IPS-11a (cell line): ENCODE measurements around the gene RGSL1.

Source experiments
- H3K4me3 ChIP-seq: one replicate; pipeline ENCODE4 v1.5.1; 2013; ENCODE audit warnings: low read depth, low read length, control low read depth

RGSL1 gene

DNA sequence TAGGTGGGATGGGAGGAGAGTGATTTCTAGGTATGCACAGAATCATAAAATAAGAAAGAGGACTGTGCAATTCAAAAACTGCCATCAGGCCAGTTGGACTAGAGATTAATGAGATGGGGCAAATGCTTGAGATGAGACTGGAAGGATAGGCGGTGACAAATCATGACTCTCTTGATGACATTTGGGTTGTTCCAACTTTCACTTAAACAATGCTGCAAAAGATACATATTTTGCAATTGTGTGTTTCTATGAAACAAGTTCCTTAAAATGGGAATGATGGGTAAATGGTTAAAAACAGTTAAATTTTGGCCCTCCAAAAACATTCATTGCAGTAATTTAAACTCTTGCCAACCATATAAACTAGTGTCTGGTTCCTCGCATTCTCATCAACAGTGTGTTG is 84.0 kb downstream of the RGSL1 start:
- H3K4me3 ChIP-seq, result no peak overlapping the region

DNA sequence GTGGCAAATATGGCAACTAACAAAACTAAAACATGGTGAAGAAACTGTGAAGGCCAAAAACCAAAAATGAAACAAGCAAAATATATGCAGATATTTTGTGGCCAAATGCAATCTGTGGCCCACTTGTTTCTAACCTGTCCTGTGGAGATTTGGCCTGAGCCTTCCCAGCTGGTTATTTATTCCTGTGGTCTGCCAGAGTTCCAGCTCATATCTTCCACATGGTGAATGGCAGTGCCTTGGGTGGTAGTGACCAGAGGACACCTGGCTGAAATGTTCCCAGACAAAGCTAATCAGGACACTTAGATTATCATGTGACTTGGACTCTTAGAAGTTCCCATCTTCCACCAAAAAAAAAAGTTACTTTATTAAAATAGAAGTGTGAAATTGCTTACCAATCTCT is 99.4 kb downstream of the RGSL1 start:
- H3K4me3 ChIP-seq, result no peak overlapping the region

DNA sequence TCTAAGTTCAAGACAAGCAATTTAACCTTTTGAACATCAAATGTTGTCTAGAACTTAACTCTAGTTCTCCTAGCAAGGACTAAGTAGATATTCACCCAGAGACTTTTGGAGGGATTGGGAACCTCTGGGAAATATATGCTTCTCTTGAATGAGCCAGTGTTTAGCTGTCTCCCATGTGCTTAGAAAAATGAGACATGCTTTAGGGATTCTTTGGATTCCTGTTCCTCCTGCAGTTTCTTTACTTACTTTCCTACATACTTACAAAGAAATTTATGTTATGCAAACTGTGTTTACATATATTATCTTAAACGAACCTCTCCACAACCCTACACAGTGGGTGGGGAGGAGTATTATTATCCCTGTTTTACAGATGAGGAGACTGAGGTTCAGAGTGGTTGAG is 99.9 kb downstream of the RGSL1 start:
- H3K4me3 ChIP-seq, result no peak overlapping the region

DNA sequence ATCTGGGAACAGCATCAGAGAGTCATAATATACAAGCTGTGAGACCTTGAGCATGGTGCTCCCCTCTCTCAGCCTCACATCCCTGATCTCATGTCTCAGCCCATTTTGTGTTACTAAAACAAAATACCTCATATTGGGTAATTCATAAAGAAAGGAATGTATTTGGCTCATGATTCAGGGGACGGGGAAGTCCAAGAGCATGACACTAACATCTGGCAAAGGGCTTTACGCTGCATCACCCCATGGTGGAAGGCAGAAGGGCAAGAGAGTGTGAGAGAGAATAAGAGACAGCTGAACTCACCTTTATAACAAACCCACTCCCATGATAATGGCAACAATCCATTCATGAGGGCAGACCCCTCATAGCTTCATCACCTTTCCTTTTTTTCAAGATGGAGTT is 102.6 kb downstream of the RGSL1 start:
- no peak overlapping the region for H3K4me3 ChIP-seq

DNA sequence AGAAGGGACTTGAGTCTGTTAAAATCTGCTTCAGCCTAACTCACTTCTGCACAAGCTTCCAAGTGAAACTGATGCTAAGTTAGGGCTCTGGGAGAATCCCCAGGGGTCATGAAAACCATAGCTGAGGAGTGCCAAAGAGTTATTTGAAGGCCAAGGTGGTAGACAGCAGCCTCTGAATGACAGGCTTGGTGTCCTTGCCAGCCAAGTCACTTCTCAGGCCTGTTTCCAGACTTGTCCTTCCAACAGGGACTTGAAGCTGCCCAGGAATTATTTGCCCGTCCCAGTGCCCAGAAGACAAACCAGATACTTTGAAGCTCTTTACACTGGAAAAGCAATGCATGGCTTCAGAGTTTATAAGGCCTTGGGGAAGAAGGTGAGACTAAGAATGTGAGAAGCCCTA is 105.5 kb downstream of the RGSL1 start:
- no peak overlapping the region for H3K4me3 ChIP-seq

GRCh38 chr1:182556279-182556678 is 106.3 kb downstream of the RGSL1 start:
- no peak overlapping the region for H3K4me3 ChIP-seq

GRCh38 chr1:182560392-182560984 is 110.5 kb downstream of the RGSL1 start:
- no peak overlapping the region for H3K4me3 ChIP-seq

DNA sequence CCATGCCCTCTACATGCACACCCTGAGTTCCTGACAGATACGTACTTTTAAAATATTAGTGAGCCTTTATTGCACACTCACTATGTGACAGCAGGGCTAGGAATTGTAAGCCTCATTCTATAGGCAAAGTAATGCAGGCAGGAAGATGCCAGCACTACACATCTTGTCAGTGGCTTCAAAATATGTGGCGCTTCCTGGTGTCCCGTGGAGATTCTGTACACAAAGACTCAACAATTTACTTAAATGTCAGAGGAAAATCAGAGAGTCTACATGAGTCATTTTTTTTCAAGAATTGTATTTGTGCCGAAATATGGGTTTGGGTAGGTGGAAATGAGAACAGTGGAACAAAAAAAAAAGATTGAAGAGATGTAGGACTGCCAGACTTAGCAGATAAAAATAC is 111.5 kb downstream of the RGSL1 start:
- no peak overlapping the region for H3K4me3 ChIP-seq

DNA sequence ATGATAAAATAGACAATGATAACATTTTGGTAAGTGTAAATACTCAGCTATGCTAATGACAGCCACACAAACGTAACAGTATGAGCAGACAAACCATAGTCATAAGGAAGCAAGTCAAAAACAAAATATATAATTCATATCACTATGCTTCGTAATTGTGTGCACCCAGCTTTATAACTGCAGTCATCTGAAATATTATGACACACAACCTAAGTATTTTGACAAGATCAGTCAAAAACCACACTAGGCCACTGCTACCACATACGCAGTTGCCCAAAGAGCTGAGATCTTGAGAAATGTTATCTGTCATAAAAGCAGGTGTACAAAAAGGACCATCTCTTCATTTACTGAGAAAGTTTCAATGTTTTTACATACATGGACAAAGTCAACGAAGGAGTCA is 113.1 kb downstream of the RGSL1 start:
- H3K4me3 ChIP-seq, result no peak overlapping the region

DNA sequence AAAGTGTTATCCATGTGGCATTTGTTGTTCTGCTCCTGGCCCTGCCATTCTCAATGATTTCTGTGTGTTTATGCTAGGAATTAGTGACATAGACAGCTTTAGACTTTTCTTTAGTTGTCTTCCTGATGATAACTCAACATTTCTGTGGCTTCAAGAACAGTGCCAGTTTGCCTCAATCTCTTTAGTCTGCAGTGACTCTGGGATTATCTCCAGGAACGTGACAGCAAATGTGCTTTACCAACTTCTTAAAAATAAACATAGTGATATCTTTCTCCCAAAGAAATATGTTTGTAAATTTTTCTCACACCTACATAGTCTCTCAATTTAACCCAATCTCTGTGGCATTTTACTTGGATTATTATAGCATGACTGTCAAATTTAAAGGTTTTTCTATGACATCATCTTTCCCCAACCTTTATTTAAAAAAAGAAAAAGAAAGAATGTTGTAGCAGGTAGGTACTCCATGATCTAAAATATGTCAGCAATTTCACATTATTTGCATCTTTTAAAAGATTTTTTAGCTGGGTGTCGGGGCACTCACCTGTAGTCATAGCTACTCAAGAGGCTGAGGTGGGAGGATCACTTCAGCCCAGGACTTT is 114.6 kb downstream of the RGSL1 start:
- H3K4me3 ChIP-seq, result no peak overlapping the region

DNA sequence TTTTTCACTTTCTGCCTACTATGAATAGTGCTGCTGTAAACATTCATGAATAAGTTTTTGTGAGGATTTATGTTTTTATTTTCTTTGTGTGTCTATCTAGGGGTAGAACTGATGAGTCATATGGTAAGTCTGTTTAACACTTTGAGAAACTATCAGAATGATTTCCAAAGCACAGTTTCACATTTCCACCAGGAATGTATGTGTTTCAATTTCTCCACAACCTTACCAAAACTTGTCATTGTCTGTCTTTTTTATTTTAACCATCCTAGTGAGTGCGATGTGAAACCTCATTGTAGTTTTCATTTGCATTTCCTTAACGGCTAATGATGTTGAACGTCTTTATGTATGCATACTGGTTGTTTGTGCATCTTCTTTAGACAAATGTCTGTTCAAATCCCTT is 115.6 kb downstream of the RGSL1 start:
- H3K4me3 ChIP-seq, result no peak overlapping the region

DNA sequence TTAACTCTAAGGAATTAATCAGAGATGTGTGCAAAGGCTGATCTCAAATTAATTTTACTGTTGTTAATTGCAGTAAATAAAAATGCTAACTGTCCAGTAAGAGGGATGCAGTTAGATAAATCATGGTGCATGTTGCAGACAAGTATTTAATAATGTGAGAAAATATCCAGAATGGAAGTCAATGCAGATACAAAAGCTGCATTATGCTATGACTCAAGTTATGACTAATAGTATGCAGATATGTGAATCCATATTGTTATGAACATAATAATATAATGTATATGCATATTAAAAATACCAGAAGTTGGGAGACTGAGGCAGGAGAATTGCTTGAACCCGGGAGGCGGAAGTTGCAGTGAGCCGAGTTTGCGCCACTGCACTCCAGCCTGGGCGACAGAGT is 117.7 kb downstream of the RGSL1 start:
- H3K4me3 ChIP-seq, result no peak overlapping the region

DNA sequence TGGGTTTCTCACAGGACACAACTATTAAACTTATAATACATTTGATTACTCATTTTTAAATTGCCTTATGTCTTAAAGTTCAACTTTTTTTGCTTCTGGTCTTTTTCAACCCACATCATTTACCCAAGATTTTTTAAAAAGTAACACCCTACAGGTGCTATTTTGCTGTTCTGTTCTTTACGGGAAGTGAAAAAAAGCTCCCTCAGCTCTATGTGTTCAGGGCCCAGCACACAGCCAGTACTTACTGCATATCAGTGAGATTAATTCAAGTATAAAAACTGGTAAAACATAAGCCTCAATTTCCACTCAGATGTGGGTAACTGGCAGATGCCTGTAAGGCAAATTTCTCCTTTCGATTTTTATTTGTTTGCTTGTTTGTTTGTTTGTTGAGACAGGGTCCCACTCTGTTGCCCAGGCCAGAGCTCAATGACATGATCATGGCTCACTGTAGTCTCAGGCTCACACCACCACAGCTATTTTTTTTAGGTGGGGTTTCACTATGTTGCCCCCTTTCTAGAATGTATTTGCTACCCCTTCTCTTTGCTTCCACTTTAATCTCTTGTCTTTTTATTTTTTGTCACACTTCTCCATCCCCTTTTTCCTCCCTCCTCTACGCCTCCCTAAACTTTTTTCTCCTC is 118.8 kb downstream of the RGSL1 start:
- H3K4me3 ChIP-seq, result no peak overlapping the region

DNA sequence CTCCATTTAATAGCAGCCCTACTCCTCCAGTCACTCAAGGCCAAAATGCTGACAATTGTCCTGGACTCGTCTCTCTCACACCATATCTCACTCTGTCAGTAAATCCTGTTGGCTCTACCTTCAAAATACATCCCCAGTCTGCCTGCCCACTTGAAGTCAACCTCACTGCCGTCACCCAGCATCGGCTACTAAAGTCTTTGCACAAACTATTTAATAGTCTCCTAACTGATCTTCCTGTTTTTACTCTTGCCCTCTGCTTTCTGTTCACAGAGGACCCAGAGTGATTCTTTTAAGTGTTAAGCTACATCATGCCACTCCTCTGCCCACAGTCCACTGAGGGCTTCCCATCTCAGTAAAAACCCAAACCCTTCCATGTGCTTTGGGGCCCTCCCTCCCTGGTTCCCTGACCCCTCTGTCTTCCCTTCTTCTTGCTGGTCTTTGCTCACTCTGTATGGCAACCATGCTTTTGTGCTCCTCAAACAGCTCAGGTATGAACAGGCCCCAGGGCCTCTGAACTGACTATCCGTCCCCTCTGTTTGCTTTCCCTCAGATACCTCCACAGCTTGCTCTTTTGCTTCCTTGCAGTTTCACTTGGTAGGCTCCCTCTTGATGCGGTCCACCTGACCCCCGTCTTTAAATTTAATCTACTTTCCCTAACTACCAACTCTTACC is 120.1 kb downstream of the RGSL1 start:
- H3K4me3 ChIP-seq, result no peak overlapping the region

DNA sequence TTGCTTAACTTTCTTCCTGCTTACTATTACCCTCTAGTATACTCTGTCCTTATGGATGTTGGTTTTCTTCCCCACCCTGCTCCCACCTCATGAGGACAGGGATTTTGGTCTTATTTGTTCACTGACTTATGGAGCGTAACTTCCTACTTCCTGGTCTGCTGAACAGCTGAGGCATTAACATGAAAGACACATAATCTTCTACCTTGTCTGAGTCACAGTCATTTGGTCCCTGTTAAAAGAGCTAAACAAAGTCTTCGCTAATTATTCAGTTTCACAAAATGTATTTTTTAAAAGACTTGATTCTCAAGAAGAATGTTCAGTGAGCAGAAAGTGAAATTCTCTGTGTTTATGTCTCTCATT is 120.6 kb downstream of the RGSL1 start:
- no peak overlapping the region for H3K4me3 ChIP-seq

DNA sequence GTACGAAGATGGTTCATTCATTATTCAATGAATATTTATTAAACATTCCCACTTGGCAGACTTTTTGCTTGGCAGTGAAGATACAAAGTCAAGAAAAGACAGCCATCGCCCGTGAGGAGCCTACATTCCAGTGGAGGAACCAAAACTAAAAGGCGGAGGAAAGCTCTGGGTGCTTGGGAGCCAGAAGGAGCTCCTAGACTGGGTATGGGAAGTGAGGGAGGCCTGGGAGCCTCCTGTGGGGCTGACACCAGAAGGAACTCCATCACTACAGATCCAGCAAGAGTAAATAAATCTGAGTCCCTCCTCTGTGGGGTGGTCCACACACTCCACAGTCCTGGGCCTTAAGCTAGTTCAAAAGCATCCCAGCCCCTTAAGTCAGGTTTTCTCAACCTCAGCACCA is 124.2 kb downstream of the RGSL1 start:
- no peak overlapping the region for H3K4me3 ChIP-seq

- no peak overlapping the region for H3K4me3 ChIP-seq
Measured at GRCh38 chr1:182575540-182576149, 125.7 kb downstream of the RGSL1 start.

GRCh38 chr1:182580736-182581135 is 130.8 kb downstream of the RGSL1 start:
- H3K4me3 ChIP-seq, result no peak overlapping the region

GRCh38 chr1:182584746-182585145 is 134.8 kb downstream of the RGSL1 start:
- H3K4me3 ChIP-seq, result no peak overlapping the region

DNA sequence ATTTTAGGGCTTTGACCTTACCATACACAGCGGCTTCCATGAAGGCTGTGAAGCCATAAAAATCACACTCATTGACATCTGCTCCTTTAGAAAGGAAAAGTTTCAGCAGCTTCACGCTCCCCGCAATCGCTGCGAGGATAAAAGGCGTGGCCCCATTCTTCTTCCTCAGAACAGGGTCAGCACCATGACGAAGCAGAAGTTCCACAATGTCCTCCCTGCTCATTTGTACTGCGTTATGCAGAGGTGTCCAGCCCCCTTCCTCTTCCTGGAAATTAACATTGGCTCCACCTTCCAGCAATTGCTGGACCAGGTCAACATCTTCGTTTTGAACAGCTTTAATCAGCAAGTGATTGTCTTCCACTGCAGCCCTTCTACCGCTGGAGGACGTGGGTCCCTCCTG is 136.4 kb downstream of the RGSL1 start:
- no peak overlapping the region for H3K4me3 ChIP-seq

DNA sequence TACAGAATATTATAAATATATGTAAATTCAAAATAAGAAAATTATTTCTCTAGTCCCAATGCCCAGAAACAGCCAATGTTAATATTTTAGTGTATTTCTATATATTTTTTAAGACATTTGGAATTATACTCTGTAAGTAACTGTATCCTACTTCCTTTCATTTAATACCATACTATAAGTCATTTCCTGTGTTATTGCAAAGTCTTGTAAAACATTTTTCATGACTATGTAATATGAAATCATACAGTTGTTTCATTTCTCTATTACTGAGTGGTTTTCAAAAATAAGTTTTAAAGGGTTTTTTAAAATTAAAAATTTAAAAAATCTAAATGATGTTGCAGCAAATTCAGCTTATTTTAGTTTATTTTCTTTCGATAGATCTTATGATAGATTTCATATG is 137.1 kb downstream of the RGSL1 start:
- H3K4me3 ChIP-seq, result no peak overlapping the region
